Esophagus squamous epithelium (tissue), 4 donors: Measurements from ENCODE around the gene VRK1.

Source experiments
- CTCF ChIP-seq, 6 experiments: fragments of 450-650 bp in 4 of 6; fragments of 200-600 bp in 2 of 6; sonication (generic) in 2 of 6; IDR thresholded peaks; one replicate each; pipeline ENCODE4 v1.5.1; 2016 to 2019; ENCODE audit warnings: antibody characterized with exemption in 6 of 6, mild to moderate bottlenecking in 4 of 6, moderate library complexity in 4 of 6
- POLR2A ChIP-seq, 4 donors: fragments of 450-650 bp; IDR thresholded peaks; one replicate each; pipeline ENCODE4 v1.6.1; 2017; ENCODE audit warnings: antibody characterized with exemption in 4 of 4, mild to moderate bottlenecking in 4 of 4, moderate library complexity in 3 of 4

- TF ChIP-seq CTCF (IDR thresholded peaks at IDR 0.05) (no peak), POLR2A (IDR thresholded peaks at IDR 0.05) (no peak)
Measured at GRCh38 chr14:96888593-96888992, 91.4 kb downstream of the VRK1 start.
